Upper lobe of right lung (tissue), 1 donor: Measurements from ENCODE around the gene FAM76B. TPM values are rescaled to one million over a fixed set of nuclear protein-coding genes. Genes with fewer than 3 reads are reported as not detected.

ENCODE experiments used
- ATAC-seq: fragments of 200-7000 bp; cut with Tn5 transposase; one replicate; pipeline ENCODE4 v1.9.1; 2020; ENCODE audit warnings: mild to moderate bottlenecking, moderate library complexity
- DNase-seq: peaks from one replicate; pipeline ENCODE4 v3.0.0-alpha.2; 2020
- H3K27ac ChIP-seq: fragments of 200-600 bp; one replicate; pipeline ENCODE4 v1.8.0; 2022
- H3K27me3 ChIP-seq: fragments of 200-600 bp; one replicate; pipeline ENCODE4 v1.8.0; 2022; ENCODE audit warnings: mild to moderate bottlenecking
- H3K36me3 ChIP-seq: fragments of 200-600 bp; one replicate; pipeline ENCODE4 v1.8.0; 2022
- H3K4me1 ChIP-seq: fragments of 200-600 bp; one replicate; pipeline ENCODE4 v1.8.0; 2022
- H3K4me3 ChIP-seq: fragments of 200-600 bp; one replicate; pipeline ENCODE4 v1.8.0; 2022; ENCODE audit warnings: mild to moderate bottlenecking
- H3K9me3 ChIP-seq: fragments of 200-600 bp; one replicate; pipeline ENCODE4 v1.8.0; 2022
- intact Hi-C: fragments of 100-400 bp; cut with DNase I; formaldehyde crosslinking; loops from one replicate; pipeline ENCODE4 v1.11.0; 2022
- long read RNA-seq: library from polyadenylated mRNA; unstranded; transcript quantifications from one replicate; pipeline ENCODE4 v2.0.0, GENCODE V29; 2021
- total RNA-seq: library from RNA; stranded (reverse); fragmentation: NEBNext Ultra II Directional; extraction: Animal tissue kit (Norgen Biotek cat#: 25700); gene quantifications from one replicate; pipeline ENCODE4 v1.2.1, GENCODE V29; 2021
- TF ChIP-seq, protein P1 (sequence below): fragments of 200-600 bp; IDR thresholded peaks from one replicate; pipeline ENCODE4 v1.8.0; 2022; ENCODE audit warnings: antibody characterized with exemption
- donor health status: DM: no; HTN: yes; CAD: no; lungs with severe emphysema.

Gene FAM76B
- total RNA-seq: 22.5 TPM
- long read RNA-seq, transcript FAM76B-201 (10 exons, 3,952 nt): major isoform, 11 of 29 reads
- long read RNA-seq, partial matches to known transcripts: 3 of 29 reads
- long read RNA-seq, other reads (novel, unspliced or antisense): 11 of 29 reads

- TF ChIP-seq, protein P1, sequence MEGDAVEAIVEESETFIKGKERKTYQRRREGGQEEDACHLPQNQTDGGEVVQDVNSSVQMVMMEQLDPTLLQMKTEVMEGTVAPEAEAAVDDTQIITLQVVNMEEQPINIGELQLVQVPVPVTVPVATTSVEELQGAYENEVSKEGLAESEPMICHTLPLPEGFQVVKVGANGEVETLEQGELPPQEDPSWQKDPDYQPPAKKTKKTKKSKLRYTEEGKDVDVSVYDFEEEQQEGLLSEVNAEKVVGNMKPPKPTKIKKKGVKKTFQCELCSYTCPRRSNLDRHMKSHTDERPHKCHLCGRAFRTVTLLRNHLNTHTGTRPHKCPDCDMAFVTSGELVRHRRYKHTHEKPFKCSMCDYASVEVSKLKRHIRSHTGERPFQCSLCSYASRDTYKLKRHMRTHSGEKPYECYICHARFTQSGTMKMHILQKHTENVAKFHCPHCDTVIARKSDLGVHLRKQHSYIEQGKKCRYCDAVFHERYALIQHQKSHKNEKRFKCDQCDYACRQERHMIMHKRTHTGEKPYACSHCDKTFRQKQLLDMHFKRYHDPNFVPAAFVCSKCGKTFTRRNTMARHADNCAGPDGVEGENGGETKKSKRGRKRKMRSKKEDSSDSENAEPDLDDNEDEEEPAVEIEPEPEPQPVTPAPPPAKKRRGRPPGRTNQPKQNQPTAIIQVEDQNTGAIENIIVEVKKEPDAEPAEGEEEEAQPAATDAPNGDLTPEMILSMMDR: no peak
- intact Hi-C loops: no loop called here
- H3K9me3 ChIP-seq: no peaks in the 10 kb centered on the region
- H3K4me1 ChIP-seq: peaks cover 21% of the 10 kb centered on the region
- peak; percentile 98 for DNase-seq
- H3K27me3 ChIP-seq: no peaks in the 10 kb centered on the region
- H3K36me3 ChIP-seq: peaks cover 33% of the 10 kb centered on the region
- H3K4me3 ChIP-seq: peak within 1 kb of the TSS; percentile 86
- ATAC-seq: peak; percentile 93
- H3K27ac ChIP-seq: peak within 1 kb of the TSS; percentile 99
Observed at GRCh38 chr11:95789506-95790122, at the start of gene FAM76B. FAM76B (minus strand) TSS chr11:95789782; CDS start chr11:95789478, 304 bp downstream.

DNA sequence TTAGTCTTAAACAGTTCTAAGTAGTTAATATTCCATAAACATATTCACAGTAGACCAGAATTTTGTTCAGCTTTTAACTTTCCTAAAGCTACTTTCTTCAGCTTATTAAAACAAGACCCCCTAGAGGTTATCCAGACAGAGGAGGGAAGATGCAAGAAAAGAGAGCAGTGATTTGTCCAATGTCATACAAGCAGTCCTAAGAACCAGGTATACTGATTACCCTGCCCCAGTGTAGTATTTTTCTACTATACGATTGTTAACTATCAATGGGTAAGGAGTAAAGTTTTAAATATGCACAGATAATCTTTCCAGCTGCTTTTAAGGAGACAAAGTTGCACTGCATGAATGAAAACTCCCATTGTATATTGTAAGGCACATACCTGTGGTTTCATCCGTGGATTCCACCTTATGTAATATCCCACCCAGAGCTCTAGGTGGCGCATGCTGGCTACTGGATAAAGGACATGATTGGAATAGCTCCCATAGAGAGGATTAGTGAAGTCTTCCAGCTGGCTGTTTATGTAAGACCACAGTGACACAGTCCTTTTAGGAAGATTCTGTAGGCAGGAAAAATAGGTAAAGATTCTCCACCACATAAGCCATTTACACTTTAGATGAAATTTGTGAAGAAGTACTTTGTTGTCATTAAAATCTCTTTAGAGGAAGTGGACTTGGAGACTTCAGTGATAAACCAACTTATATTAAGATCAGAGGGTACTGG lies 46.3 kb upstream of the FAM76B start:
- intact Hi-C loops: no loop called here
- H3K27ac ChIP-seq: no peak overlapping the region
- no peaks in the 10 kb centered on the region for H3K9me3 ChIP-seq
- no peaks in the 10 kb centered on the region for H3K4me1 ChIP-seq
- no peak overlapping the region for H3K4me3 ChIP-seq
- TF ChIP-seq, protein P1: peak; percentile 90
- peak; percentile 99 for ATAC-seq
- no peaks in the 10 kb centered on the region for H3K27me3 ChIP-seq
- H3K36me3 ChIP-seq: peaks cover 75% of the 10 kb centered on the region
- DNase-seq: no peak

- no peak overlapping the region for H3K4me3 ChIP-seq
- H3K4me1 ChIP-seq: no peaks in the 10 kb centered on the region
- H3K36me3 ChIP-seq: peaks cover 80% of the 10 kb centered on the region
- H3K27me3 ChIP-seq: no peaks in the 10 kb centered on the region
- intact Hi-C loops: no loop called here
- no peak overlapping the region for H3K27ac ChIP-seq
- TF ChIP-seq, protein P1: no peak
- no peak for ATAC-seq
- DNase-seq: no peak
- H3K9me3 ChIP-seq: no peaks in the 10 kb centered on the region
Observed at GRCh38 chr11:95835351-95835750, 45.8 kb upstream of the FAM76B start.

- TF ChIP-seq, protein P1: no peak
- Histone ChIP-seq H3K4me3 (no peak overlapping the region), H3K27me3 (no peaks in the 10 kb centered on the region), H3K4me1 (no peaks in the 10 kb centered on the region), H3K27ac (no peak overlapping the region), H3K9me3 (no peaks in the 10 kb centered on the region), H3K36me3 (peaks cover 87% of the 10 kb centered on the region)
- intact Hi-C loops: no loop called here
- DNase-seq (no peak), ATAC-seq (peak; percentile 45)
Observed at GRCh38 chr11:95833378-95833777, 43.8 kb upstream of the FAM76B start.

DNA sequence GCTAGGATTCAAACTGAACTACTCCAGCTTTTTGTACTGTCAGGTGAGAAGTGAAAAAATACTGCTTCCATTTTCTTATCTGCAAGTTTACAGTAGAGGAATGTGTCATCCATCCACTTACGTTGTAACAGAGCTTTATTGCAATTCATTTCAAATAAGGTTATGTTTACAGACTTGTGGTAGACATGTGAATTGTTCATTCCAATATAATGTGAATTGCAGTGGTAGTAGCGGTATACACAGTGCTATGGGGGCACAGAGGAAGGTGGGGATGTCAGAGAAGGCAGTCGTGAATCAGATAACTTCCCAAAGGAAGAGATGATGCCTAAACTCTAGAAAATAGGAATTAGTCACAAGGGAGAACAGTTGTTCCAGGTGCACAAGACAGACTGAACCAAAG lies 43.2 kb upstream of the FAM76B start:
- Histone ChIP-seq H3K27ac (no peak overlapping the region), H3K36me3 (peaks cover 88% of the 10 kb centered on the region), H3K4me3 (no peak overlapping the region), H3K27me3 (no peaks in the 10 kb centered on the region), H3K4me1 (no peaks in the 10 kb centered on the region), H3K9me3 (no peaks in the 10 kb centered on the region)
- DNase-seq (no peak), ATAC-seq (no peak)
- intact Hi-C loops: no loop called here
- TF ChIP-seq, protein P1: no peak
